Activated CD4-positive, alpha-beta T cell treated with anti-CD3 and anti-CD28 coated beads, Interleukin-2, Interleukin-6, amounts not matched to agents 100 ng/mL and 50 ng/mL, durations not matched to agents 16 hours and 8 hours (primary cell): Measurements from ENCODE around the gene PACRG.

Experiments used
- DNase-seq: peaks from one replicate; pipeline ENCODE4 v3.0.0-alpha.2; 2020

Gene PACRG

GRCh38 chr6:163182696-163183095 lies 454.9 kb downstream of the PACRG start:
- no peak for DNase-seq

DNA sequence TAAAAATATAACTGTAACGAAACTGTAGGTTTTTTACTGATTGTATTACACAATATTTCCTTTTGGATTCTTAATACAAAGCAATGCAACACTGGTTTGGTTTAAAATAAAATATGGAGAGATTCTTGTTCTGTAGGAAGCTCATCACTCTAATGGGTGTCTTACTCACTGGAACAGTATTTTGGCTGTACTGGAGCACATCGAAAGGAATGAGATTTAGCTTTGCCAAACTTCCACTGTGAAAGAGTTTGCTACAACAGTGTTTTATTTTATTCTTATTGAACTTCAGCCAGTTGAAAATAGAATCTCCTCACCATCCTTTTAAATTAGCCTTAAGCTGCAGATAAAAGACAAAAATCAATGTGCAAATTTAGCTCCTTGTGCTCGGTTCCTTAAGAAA lies 456.0 kb downstream of the PACRG start:
- no peak for DNase-seq

- no peak for DNase-seq
Measured at GRCh38 chr6:163185744-163186143, 458.0 kb downstream of the PACRG start.

- DNase-seq = no peak
Measured at GRCh38 chr6:163186527-163186926, 458.8 kb downstream of the PACRG start.

- DNase-seq = no peak
Measured at GRCh38 chr6:163187201-163187600, 459.4 kb downstream of the PACRG start.

- DNase-seq = no peak
Measured at GRCh38 chr6:163187606-163188005, 459.8 kb downstream of the PACRG start.

- no peak for DNase-seq
Measured at GRCh38 chr6:163188746-163189145, 461.0 kb downstream of the PACRG start.

DNA sequence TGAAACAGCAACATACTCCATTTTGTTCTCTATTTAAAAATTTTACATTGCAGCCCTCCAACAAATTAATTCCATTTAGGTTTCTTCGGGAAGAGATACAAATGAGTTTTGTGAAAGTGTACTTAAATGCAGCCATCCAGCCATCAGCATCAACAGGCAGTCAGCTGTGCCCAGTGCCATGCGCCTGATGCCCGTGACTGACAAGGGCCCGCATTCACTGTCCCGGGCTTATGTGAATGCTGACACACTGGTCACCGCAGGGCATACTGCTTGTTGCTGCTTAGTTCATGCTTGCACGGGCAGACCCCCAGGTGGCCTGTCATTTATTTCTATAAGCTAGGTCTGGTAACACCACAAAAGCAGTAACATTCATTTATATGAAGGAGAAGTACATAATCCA lies 461.8 kb downstream of the PACRG start:
- DNase-seq = no peak

- no peak for DNase-seq
Measured at GRCh38 chr6:163190786-163191185, 463.0 kb downstream of the PACRG start.

DNA sequence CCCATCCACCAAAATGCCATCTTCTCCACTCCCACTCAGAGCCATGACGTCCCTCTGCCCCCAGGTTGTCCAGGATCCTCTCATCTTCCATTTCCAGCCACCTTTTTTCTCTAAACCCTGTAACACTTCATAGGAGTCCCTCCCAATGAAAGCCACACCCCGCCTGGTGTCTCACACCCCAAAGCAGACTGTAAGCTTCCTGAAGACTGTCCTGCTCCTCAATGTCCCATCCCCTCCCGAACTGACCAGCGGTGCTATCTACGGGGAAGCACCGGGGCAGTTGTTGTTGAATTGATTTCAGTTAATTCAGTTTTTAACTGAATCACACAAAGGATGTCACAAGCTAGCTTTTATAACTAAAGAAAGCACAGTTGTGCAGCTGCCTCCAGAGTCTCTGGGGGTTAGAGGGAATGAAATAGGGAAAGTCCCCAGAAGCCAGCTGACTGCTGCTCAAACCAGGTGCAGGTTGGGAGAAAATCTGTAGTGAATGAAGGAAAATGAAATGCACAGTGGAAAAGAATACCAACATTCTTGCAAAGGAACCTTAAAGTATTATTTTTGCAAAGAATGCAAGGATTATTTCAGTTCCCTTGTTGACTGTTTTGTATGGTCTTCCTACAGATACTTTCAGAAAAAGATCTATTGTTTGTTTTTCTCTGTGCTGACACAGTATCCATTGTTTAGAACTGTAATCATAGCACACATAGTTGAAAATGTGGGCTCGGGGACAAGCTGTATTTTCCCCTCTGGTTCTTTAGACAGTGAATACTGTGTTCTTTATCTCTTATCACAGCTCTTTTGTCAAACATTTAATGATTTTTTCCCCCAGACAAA lies 464.1 kb downstream of the PACRG start:
- DNase-seq = no peak

DNA sequence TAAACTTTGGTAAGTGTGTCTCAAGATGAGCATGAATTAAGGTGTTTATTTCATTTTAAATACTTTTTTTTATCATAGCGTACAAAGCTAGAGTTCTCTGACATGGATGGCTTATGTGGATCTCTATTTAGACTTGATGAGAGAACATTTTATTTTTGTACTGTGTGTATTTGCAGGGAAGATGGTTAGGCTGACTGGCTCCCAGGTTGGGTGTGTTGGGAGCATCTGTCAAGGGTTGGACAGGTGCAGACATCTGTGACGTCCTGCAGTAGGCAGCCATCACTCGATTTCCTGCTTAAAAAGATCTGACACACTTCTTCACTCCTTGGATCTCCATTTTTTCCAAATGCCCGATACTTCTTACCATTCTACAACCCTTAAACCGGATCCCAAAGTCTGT lies 464.8 kb downstream of the PACRG start:
- DNase-seq = no peak

GRCh38 chr6:163193326-163193725 lies 465.6 kb downstream of the PACRG start:
- DNase-seq = no peak

DNA sequence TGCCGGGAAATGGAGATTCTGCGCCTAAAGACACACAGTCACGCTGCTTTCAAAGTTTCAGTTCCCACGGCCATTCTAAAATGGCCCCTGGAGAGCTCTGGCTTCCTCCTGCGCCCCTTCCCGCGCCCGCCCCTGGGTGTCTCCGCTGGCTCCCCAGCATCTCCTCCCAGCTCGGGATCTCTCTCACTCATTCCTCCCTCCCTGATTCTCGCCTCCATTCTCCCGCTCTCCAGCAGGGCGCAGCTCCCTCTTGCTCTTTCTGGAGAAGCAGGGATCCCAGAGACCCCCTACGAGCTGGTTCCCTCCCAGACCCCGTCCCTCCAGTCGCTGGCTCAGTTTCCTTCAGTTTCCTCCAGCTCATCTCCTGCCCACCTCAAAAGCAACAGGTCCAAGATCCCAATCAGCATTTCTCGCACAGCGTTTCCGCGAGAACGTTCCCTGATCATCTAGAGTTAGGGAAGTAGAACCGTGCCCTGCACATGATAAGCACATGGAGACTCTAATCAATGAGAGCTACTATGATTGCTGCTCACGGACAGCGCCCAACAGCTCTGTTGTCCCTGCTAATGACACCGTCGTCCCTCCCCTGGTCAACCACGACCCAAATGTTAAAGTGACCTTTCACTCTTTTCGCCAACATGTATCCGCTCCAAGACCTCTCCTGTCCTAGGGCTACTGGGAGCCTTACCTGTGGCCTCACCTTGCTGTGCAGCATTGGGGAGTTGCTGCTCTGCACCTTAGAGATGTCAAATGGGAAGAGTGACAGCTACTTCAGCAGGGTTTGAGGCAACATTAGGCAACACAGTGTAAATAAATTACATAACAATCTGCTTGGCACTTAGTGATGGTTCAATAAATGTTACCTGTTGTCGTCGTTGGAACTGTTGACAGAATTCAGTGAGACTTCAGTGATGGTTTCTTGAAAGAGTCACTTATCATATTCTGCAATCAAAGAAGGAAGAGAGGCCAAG lies 468.2 kb downstream of the PACRG start:
- no peak for DNase-seq

DNA sequence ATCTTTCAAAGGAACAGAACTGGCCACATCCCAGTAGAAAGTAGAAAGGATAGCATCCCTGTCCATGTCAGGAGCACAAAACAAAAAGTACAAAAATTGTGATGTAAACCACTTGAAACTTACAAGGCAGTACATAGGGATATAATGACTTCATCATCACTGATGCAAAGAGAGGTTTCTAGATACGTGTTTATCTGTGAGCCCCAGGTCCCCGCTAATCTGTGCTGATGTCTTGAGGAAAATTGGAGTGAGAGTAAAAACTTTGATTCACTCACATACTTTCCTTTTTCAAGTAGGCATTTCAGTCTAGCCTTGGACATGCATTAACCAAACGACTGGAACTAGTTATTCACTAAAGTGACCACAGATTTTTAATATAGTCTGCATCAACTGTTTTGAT lies 470.1 kb downstream of the PACRG start:
- no peak for DNase-seq

- DNase-seq = no peak
Measured at GRCh38 chr6:163198396-163198795, 470.6 kb downstream of the PACRG start.

DNA sequence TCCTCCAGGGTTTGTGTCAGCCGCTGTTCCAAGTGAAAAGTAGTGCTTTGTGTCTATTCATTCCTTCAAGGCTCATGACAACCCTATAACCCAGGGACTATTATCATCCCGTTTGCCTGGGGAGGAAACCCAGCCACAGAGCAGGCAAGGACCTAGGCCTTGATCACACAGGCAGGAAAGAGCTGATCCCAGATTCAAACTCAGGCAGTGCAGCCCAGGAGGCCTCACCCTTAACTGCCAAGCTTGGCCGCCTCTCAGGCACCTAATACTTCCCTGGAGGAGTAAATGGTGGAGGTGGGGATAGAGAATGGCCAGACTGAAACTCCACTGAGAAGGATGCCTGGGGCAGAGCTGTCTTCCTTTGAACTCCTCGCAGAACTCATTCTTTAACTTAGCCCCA lies 471.6 kb downstream of the PACRG start:
- DNase-seq = no peak

DNA sequence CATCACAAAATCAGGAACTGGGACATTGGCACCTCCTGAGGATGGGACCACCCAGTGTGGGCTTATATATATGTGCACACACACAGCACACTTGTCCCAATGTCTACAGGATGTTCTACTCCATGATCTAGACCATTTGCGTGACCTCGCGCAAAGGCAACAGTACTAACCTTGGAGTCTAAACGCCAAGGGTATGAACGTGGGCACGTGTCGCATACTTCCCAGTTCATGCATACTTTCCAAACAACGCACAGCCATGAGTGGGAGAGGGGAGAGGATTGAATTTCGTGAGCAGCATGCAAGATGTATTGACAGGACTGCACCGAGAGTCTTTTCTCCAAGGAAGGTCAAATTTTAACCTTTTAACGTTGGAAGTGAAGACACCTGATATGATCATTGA lies 472.5 kb downstream of the PACRG start:
- DNase-seq = no peak

GRCh38 chr6:163200694-163201093 lies 472.9 kb downstream of the PACRG start:
- no peak for DNase-seq

DNA sequence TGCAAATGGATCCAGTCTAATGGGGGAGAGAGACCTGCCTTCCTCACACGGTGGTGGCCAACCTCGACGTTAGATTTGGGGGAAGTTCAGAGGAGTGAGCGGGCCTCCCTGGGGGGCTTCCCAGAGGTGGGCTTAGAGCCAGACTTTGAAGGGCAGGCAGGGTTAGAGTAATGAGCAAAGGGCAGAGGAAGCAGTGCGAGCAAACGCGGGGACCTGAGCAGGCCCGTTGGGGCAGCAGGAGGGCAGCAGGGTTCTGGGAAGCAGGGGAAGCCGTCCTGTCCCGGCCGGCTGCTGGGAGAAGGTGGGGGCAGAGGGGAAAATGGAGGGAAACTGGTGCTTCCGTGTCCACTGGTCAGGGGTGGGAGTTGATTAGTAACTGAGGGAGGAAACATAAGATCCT lies 474.1 kb downstream of the PACRG start:
- DNase-seq = no peak

DNA sequence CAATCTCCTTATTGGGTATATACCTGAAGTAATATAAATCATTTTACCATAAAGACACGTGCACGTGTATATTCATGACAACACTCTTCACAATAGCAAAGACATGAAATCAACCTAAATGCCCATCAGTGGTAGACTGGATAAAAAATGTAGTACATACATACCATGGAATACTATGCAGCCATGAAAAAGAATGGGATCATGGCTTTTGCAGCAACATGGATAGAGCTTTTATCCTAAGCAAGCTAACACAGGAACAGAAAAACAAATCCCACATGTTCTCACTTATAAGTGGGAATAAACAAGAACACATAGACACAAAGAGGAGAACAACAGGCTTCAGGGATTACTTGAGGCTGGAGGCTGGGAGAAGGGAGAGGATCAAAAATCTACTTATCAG lies 478.4 kb downstream of the PACRG start:
- DNase-seq = no peak

DNA sequence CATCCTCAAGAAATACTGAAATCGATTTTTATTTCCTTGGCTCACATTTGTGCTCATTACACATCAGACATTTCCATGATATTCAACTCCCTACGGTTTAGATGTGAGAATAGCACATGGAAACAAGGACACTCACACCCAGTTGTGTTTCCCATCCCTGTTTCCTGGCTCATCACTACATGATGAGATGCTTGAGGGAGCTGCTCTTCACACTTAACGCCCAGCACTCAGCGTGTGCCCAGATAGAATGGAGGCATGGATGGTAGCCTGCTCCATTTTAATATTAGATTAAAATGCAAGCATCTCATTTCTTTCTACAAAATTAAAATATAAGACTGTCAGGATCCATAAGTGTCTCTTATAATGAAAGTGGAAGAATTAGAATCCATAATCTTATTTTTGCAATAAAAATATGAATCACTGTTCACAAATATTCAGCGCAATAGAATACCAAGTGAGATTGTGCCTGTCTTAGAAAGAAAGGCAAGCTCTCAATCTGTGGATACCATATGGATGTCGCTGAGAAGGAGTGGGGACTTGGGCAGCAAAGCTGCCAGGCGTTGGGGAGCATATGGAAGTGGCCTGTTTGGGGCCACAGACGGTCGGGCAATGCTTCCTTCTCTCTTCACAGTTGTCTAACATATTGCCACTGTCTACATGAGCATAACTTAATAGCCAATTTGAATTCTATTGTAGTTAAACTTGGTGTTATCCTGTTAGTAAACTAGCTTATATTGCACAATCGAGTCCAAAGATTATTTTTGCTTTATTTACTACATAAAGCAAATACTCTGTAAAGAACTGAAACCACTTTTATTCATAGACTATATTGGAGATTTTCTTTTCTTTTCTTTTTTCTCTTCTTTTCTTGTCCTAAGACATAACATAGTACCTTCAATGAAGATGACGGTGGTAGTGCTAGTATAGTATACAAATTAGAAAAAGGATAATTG lies 479.9 kb downstream of the PACRG start:
- DNase-seq = no peak

DNA sequence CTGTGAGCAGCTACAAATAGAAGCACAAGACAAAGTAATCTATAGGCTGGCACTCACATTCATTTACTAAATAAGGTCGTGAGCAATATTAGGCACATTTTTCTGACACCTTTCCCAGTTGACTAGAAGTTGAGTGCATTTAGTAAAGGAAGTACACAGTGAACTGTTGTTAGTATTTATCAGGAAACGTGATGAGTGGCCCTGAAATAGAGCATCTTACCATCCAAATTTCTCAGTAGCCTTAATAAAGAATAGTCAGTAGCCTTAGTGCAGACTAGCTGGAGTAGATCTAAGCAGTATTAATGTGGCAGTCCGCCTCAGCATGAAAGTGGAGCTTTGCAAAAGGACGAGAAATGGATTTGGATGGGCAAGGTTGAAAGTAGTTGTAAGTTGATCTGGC lies 481.2 kb downstream of the PACRG start:
- DNase-seq = no peak

- DNase-seq = no peak
Measured at GRCh38 chr6:163212123-163212522, 484.3 kb downstream of the PACRG start.
